GM21737 (cell line): ENCODE results near the gene KCNMA1.

Source experiments
- ATAC-seq: cut with Tn5 transposase; IDR thresholded peaks from one replicate; pipeline ENCODE4 v1.9.1; 2021; ENCODE audit warnings: mild to moderate bottlenecking, moderate library complexity; ENCODE audit not compliant: unreplicated experiment

Gene KCNMA1

DNA sequence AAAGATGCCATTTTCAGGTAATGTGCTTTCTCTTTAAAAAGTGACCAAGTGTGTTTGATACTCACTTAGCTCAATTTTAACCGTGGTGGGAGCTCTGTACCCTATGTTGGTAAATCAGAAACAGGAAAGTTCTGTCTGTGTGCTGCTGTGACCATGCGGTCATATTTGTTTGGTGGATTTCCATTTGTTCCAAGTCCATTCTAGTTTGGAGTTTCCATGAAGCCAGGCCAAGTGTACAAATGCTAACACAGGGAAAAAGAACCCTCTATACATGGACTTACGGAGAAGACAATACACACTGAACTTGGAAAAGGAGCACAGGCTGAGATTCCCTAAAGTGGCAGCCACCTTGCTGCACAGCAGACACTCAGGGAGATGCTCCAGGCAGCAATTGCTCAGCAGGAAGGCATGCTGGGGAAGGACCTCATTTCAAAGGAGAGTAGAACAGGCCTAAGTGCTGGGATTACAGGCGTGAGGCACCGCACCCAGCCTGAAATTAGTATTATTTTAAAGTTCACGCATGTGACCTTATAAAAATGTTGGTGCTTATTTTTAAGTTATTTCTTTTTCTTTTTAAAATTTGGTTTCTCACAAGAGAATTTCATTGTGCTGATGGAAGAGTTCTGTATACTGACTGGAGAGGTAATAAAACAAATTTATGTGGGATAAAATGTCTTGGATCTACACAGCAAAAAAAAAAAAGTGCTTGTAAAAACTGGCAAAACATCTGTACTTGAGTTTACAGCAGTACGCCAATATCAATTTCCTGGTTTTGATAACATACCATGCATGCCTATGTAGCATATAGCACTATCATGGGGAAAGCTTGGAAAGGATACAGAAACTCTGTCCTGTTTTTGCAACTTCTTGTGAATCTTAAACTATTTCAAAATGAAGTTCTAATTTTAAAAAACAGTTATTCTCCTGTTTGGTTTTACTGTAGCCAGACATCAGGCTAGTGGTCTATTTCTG lies 436.2 kb downstream of the KCNMA1 start:
- ATAC-seq: no peak

DNA sequence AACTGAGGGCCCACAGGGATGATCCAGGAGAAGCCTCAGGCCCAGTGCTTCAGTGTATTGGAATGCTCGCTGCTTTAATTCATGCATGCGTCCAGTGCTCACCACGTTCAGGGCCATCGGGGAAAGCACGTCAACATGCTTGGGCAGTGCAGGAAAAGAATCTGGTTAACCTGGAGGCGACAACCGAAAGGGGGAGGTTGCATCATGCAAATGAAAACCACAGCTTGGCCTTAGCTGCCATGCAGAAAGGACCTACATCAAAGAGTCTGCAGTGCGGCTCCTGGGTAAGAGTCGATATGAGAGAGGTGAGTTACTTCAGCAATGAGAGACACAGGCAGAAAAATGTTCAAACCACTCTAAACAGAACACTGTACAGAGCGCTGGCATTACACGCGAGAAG lies 440.1 kb downstream of the KCNMA1 start:
- ATAC-seq: no peak

DNA sequence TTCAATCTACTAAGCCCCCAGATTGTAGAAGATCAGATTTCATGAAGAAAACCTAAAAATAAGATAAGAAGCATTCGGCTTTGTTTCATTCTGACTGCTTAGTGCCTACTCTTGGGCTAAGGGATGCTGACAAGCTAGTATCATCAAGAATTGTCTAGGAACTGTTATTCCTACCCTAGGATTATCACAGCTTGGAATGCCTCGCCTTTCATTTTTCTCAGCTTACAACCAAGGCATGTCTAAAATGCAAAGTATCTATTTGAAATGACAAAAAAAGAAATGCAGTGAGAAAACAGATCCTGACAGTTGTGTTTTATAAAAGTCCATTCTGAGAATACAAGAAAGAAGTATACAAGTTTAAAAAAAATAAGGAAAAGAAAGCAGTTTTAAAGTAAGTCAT lies 441.0 kb downstream of the KCNMA1 start:
- no peak for ATAC-seq

DNA sequence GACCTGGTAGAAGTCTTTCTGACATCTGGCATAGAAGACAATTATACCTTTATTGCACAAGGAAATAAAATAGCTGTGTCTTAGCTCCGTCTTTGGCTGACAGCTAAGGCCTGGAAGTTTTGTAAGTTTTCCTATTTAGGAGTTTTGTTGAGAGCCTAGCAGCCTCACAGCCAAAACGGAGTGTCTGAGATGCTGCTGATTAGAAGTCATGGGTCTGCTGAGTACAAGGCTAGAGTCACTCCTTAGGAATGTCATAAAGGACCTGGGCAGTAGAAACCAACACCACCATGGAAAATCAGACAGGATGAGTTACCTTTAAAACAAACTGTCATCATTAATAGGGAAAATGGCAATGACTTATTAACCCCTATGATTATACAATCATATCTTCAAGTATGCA lies 442.5 kb downstream of the KCNMA1 start:
- ATAC-seq: no peak

GRCh38 chr10:77193001-77193400 lies 444.6 kb downstream of the KCNMA1 start:
- no peak for ATAC-seq

- ATAC-seq: no peak
Observed at GRCh38 chr10:77192402-77192801, 445.2 kb downstream of the KCNMA1 start.

DNA sequence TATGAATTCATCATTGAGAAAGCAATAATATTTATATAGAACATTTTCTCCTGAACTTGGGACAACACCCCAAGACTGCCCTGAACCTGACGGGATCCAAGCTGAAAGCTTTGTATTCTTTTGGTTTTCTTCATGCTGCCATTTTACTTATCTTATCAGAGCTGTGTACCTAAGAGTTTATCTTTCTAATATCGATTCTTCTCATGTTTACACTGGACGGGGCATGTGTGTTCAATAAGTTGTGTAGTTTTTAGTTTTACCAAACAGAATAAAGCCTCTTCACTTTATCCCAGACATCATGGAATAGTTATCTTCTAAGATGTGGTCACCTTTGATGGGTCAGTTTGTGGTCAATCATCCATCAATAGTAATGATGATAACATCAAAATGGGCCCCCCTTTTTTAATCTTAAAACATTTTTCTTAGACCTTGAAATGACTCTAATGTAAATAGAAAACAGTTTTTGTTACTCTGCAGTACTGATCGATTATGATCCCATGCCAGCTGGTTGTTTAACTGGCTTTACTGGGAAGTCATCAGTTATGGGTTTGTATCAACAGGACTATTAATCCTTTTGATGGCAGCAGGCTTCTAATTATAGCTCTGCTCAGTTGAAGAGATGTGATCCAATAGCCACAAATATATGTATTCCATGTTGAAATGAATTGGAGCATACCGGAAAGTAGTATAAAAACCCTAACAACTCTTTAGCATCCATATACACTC lies 446.1 kb downstream of the KCNMA1 start:
- ATAC-seq: no peak

DNA sequence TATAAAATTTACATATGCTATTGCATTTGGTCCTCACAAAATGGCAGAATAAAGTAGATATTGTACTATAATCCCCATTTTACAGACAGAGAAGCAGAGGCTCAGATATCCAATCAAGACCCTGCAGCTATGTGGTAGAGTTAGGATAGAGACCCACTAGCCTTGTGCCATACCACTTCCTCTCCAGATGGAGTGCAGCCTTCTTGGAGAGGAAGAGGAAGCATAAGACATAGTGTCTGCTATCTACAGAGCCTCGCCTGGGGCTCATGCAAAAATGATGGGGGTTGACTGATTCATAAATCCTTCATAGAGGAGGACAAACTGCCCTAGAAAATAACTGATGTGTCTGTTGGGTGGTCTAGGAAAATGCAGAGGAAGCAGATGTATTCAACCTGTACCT lies 447.3 kb downstream of the KCNMA1 start:
- ATAC-seq: no peak

DNA sequence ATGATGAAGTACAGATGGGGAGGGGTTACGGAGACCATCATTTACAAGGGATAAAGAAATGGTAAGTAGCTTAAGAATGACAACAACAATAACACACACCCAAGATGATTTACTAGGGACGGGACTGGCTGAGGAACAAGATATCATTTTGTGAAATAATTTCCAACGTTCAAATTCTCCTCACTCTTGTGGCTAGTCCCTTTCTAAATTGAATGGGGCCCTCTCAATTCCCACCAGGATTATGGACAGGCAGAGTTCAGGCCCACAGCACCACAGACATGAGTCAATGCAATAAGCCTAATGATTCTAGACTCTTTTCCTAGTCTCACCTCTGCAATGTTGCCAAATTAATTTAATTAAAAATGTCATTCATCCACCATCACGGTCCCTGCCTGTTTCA lies 448.1 kb downstream of the KCNMA1 start:
- no peak for ATAC-seq

GRCh38 chr10:77189075-77189474 lies 448.5 kb downstream of the KCNMA1 start:
- ATAC-seq: no peak

GRCh38 chr10:77188521-77188920 lies 449.1 kb downstream of the KCNMA1 start:
- no peak for ATAC-seq

- no peak for ATAC-seq
Observed at GRCh38 chr10:77188000-77188395, 449.6 kb downstream of the KCNMA1 start.

DNA sequence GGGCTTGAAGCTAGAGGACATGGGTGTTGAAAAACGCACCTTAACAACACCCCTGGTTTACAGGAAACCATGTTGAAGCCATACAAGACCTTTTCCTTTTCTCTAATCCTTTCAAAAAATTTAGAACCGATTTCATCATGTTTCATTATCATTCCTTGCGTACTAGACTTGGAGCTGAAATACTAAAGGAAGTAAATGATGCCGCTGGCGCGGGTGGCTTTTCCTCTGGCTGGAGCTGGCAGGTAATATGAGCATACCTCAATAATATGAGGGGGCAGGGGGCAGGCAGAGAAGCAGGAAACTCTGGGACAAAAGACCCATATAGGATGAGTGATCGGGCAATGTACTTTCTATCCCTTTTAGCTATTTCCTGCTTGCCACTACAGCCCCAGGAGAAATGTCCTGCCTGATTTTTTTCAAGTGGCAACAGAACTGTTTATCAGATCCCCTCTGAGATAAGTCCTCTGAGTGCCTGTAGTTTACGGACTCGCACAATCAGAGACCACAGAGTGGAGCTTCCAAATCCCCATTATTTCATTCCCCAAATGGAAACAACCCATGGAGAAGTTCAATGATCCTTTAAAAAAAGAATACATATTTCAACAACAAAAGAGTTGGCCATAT lies 450.1 kb downstream of the KCNMA1 start:
- no peak for ATAC-seq

- no peak for ATAC-seq
Observed at GRCh38 chr10:77186936-77187335, 450.7 kb downstream of the KCNMA1 start.

- no peak for ATAC-seq
Observed at GRCh38 chr10:77185696-77186095, 451.9 kb downstream of the KCNMA1 start.

GRCh38 chr10:77182803-77183202 lies 454.8 kb downstream of the KCNMA1 start:
- no peak for ATAC-seq

DNA sequence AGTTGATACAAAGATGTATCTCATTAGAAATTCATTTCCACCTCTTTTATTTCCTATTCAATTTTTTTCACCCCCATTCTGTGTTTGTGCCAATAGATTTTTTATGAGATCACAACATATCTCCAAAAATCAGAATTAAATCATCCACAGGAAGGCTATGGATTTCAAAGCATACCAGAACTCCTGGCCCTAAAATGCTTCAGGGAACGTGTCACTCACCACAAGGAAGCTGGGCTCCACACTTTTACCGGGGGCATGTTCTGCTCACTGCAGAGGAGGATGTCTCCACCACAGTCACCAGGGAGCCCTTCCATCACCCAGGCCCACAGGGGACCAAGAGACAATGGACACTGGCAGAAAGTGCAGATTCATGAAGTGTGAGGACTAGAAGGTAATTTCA lies 456.8 kb downstream of the KCNMA1 start:
- no peak for ATAC-seq

GRCh38 chr10:77180104-77180503 lies 457.5 kb downstream of the KCNMA1 start:
- no peak for ATAC-seq

- no peak for ATAC-seq
Observed at GRCh38 chr10:77179015-77179695, 458.5 kb downstream of the KCNMA1 start.

GRCh38 chr10:77177589-77177988 lies 460.0 kb downstream of the KCNMA1 start:
- no peak for ATAC-seq

- ATAC-seq: no peak
Observed at GRCh38 chr10:77177161-77177560, 460.4 kb downstream of the KCNMA1 start.
